ENCODE data around the gene ANKRD39.

ANKRD39 gene

DNA sequence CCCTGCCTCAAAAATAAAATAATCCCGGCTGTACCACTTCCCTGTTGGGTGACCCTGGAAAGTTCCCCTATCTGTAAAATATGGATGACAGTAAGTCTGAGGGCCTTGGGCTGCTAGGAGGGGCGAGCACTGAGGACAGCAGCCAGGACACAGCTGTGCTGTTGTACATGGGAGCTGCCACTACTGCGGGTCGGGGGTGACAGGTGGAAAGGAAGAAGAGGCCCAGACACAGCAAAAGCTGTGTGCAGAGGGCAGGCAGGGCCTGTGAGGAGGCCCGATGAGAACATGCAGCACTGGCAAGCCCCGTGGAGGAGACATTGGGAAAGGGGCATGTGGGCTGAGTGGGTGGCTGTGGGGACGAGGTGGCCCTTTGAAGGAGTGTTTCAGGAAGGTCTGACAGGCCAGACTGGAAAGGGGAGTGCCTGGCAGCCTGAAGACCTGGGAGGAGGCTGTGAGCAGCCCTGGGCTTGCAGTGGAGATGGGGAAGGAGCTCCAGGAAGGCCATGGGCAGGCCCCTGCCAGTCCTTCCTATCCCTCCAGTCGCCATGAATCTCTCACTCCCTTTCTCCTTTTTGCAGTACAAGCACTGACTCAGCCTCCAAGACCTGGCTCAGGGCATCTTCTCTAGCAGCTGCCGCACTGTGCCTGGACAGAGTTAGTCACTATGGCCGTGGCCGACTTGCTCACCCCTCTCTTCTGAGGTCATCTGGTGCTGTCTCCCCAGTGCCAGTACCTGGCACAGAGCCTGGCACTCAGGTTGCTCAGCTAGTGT, 41.0 kb upstream of the ANKRD39 start:
- TF ChIP-seq, protein P1, sequence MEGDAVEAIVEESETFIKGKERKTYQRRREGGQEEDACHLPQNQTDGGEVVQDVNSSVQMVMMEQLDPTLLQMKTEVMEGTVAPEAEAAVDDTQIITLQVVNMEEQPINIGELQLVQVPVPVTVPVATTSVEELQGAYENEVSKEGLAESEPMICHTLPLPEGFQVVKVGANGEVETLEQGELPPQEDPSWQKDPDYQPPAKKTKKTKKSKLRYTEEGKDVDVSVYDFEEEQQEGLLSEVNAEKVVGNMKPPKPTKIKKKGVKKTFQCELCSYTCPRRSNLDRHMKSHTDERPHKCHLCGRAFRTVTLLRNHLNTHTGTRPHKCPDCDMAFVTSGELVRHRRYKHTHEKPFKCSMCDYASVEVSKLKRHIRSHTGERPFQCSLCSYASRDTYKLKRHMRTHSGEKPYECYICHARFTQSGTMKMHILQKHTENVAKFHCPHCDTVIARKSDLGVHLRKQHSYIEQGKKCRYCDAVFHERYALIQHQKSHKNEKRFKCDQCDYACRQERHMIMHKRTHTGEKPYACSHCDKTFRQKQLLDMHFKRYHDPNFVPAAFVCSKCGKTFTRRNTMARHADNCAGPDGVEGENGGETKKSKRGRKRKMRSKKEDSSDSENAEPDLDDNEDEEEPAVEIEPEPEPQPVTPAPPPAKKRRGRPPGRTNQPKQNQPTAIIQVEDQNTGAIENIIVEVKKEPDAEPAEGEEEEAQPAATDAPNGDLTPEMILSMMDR (IDR thresholded peaks at IDR 0.05; ENCODE audit: insufficient read depth, low read length, missing control alignments) = no peak
- DNase-seq (ENCODE audit: low read depth, low spot score) = no peak
- no peak overlapping the region for H3K4me3 ChIP-seq (ENCODE audit: low read depth, low read length)
- ChIA-PET CTCF (no interaction called here), POLR2A (no interaction called here)

DNA sequence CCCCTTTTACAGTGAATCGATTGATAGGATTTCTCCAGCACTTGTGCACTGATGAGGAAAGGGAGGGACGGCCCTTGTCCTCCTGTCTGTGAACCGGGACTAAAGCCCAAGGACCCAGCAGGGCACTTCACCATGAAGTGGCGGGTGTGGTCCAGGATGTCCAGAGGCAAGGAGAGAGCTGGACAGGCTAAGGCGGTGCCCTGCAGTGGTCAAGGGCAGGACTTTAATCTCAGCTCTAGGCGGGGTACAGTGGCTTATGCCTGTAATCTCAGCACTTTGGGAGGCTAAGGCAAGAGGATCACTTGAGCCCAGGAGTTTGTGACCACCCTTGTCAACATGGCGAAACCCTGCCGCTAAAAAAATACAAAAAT, 40.3 kb upstream of the ANKRD39 start:
- TF ChIP-seq, protein P1 (IDR thresholded peaks at IDR 0.05; ENCODE audit: insufficient read depth, low read length, missing control alignments) = no peak
- ChIA-PET CTCF (no interaction called here), POLR2A (no interaction called here)
- DNase-seq (ENCODE audit: low read depth, low spot score) = no peak
- H3K4me3 ChIP-seq (ENCODE audit: low read depth, low read length) = no peak overlapping the region

DNA sequence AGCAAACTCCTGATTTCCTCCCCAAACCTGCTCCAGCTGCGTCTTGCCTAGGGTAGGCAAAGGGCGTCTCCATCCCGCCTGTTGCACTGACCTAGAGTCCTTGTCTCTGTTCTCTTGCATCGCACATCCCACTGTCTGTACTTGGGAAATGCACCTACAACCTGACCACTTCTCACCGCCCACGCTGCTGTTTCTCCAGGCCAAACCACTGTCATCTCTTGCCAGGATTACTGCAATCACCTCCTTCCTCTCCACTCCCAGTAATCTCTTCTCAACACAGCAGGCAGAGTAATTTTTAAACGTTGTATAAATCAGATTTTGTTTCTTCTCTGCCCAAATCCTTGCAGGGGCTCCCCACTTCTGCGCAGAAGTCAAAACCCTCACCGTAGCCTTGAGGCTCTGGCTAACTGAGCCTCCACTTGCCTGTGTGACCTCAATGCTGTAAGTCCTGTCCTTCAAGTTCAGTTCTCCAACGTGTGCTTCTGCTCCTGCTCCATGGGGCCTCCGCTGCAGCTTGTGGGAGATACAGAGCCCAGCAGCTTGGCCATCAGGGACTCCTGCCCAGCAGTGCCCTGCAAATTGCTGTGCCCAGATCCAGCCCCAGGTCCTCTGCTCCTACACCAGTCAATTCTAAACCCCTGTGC, 39.8 kb upstream of the ANKRD39 start:
- CTCF ChIA-PET = no interaction called here
- POLR2A ChIA-PET = no interaction called here
- H3K4me3 ChIP-seq (ENCODE audit: low read depth, low read length) = no peak overlapping the region
- no peak for DNase-seq (ENCODE audit: low read depth, low spot score)
- TF ChIP-seq, protein P1 (IDR thresholded peaks at IDR 0.05; ENCODE audit: insufficient read depth, low read length, missing control alignments) = no peak

DNA sequence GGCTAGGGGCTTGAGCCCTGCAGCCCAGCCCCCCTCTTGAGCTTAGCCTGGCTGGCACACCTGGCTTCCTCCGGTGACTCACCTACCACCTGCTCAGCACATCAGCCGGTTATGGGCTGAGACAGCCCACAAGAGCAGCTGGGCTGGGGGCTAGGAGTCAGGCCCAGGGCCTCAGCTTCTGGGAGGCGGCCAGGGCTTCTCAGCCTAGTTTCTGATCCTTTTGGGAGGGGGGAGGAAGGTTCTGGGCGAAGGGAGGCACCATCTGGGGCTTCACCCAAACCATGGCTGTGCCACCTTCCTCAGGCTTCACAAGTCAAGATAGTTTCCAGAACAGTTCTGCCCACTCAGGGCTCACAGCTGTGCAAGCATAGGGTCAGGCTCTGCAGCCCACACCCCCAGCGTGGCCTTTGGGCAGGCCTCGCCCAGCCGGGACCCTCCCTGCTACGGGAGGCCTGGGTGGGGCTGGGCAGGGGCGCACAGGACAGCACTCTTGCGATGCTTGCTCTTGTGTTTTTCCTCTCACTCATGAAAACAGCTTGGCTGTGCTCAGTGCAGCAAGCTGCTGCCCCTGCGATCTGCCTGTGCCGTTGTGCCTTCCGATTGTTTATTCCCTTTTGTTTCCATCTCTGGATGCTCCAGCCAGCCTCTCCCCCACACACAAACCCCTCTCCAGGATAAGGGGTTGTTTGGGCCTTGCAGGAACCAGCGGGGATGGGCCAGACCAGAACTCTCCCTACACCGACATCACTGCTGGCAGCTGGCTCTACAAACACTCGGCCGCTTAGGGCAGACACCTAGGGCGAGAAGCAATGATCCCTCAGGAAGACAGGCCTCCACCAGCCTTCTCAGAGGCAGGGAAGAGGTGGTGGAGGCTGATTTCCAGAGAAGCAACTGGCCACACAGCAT, 38.2 kb upstream of the ANKRD39 start:
- TF ChIP-seq, protein P1 (IDR thresholded peaks at IDR 0.05; ENCODE audit: insufficient read depth, low read length, missing control alignments) = no peak
- CTCF ChIA-PET = interaction anchor here (1.2 kb wide), 2 partner anchors 38 to 96 kb away, joined by 3 to 4 read pairs; partner anchors contain the start of gene ANKRD39
- DNase-seq (ENCODE audit: low read depth, low spot score) = no peak
- H3K4me3 ChIP-seq (ENCODE audit: low read depth, low read length) = no peak overlapping the region
- POLR2A ChIA-PET = no interaction called here

DNA sequence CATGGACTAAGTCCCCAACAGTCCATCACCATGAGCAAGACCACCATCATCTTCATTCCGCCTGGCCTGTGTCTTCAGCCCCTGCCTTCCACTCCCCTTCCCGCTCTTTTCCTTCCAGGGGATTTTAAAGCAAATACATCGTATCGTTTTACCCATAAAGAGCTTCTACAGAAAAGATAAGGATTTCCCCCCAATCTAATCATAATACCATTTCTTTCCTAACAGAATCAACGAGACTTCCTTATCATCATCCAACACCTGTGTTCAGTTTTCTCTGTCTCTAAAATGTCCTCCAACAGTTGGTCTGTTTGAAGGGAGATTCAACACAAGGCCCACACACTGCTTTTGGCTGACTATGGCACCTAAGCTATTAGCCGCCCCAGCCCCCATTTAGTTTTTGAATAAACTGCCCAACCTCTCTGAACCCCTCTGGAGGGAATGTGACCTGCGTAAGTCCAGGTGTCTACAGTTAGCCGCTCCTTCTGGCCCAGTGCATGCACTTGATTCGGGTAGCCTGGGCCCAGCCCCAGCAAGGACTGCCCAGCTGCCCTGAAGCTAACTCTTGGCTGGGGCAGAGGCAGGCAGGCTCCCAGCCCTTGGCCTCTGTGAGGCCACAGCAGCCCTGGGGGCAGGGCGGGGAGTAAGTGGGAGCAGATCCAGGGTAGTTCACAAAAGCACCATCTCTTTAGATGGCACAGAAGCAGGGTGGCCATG, 37.4 kb upstream of the ANKRD39 start:
- H3K4me3 ChIP-seq (ENCODE audit: low read depth, low read length) = no peak overlapping the region
- CTCF ChIA-PET = interaction anchor here (1.2 kb wide), 1 partner anchor 37 kb away, joined by 4 read pairs; the partner anchor contains the start of gene ANKRD39
- TF ChIP-seq, protein P1 (IDR thresholded peaks at IDR 0.05; ENCODE audit: insufficient read depth, low read length, missing control alignments) = no peak
- DNase-seq (ENCODE audit: low read depth, low spot score) = no peak
- POLR2A ChIA-PET = no interaction called here
